Neural crest cell (in vitro differentiated cells): Measurements from ENCODE around the gene SND1. TPM values are rescaled to one million over a fixed set of nuclear protein-coding genes. Genes with fewer than 3 reads are reported as not detected.

Experiments
- DNase-seq: peaks from one replicate; pipeline ENCODE4 v3.0.0; 2021; ENCODE audit warnings: low read depth, mixed read lengths, low spot score
- H3K27ac Mint-ChIP-seq: one replicate; pipeline ENCODE4 v1.8.0; 2021; ENCODE audit warnings: mild to moderate bottlenecking, mixed read lengths; ENCODE audit not compliant: unreplicated experiment
- H3K27me3 Mint-ChIP-seq: 2 replicates; pipeline ENCODE4 v1.8.0; 2021; ENCODE audit warnings: low read depth, mild to moderate bottlenecking, mixed read lengths
- H3K36me3 Mint-ChIP-seq: 2 replicates; pipeline ENCODE4 v1.8.0; 2021; ENCODE audit warnings: low read depth, mild to moderate bottlenecking, mixed read lengths
- H3K4me1 Mint-ChIP-seq: 2 replicates; pipeline ENCODE4 v1.8.0; 2021; ENCODE audit warnings: mixed read lengths
- H3K4me3 Mint-ChIP-seq: one replicate; pipeline ENCODE4 v1.8.0; 2021; ENCODE audit warnings: mild to moderate bottlenecking, mixed read lengths
- H3K9me3 Mint-ChIP-seq: 2 replicates; pipeline ENCODE4 v1.8.0; 2021; ENCODE audit warnings: mixed read lengths
- CTCF ChIP-seq: fragments of 200-600 bp; sonication (generic); conservative IDR thresholded peaks from 2 replicates; pipeline ENCODE4 v1.5.0; 2021; ENCODE audit warnings: antibody characterized with exemption, mild to moderate bottlenecking
- microRNA-seq: library from miRNA; unstranded; fragments of <30 nt; microRNA quantifications from one replicate; pipeline ENCODE4, GENCODE V29; 2020
- total RNA-seq: library from RNA; stranded (reverse); gene quantifications from 2 replicates; pipeline ENCODE4 v1.2.1, GENCODE V29; 2021

SND1 gene
- total RNA-seq, 1 donor from 2014 or later, result 184 TPM

- no peak for DNase-seq
- no peak overlapping the region for H3K4me3 Mint-ChIP-seq
- peaks cover 59% of the 10 kb centered on the region for H3K27me3 Mint-ChIP-seq
- H3K4me1 Mint-ChIP-seq, result peaks cover 8% of the 10 kb centered on the region
- H3K9me3 Mint-ChIP-seq, result peaks cover 2% of the 10 kb centered on the region
- TF ChIP-seq CTCF, result no peak
- no peak overlapping the region for H3K27ac Mint-ChIP-seq
- no peaks in the 10 kb centered on the region for H3K36me3 Mint-ChIP-seq
These were observed 487.4 kb downstream of the SND1 start for GRCh38 chr7:128139406-128139805.

- no peak for TF ChIP-seq CTCF
- H3K4me3 Mint-ChIP-seq, result no peak overlapping the region
- H3K4me1 Mint-ChIP-seq, result no peaks in the 10 kb centered on the region
- no peak overlapping the region for H3K27ac Mint-ChIP-seq
- no peak for DNase-seq
- H3K9me3 Mint-ChIP-seq, result peaks cover 2% of the 10 kb centered on the region
- H3K36me3 Mint-ChIP-seq, result no peaks in the 10 kb centered on the region
- peaks cover 55% of the 10 kb centered on the region for H3K27me3 Mint-ChIP-seq
These were observed 489.7 kb downstream of the SND1 start for GRCh38 chr7:128141683-128142195.

Small RNA genes lying within 50 kb of the gene (microRNA-seq; reads per million reads assigned to microRNA genes)
- gene MIR593, result not detected

Other genes with a start within 250 kb of the SND1 start
- gene GCC1, start 66.6 kb upstream of the SND1 start, total RNA-seq, result 15.3 and 16.4 TPM in 2 replicates
- gene ARF5, start 63.8 kb upstream of the SND1 start, total RNA-seq, result 151 and 160 TPM in 2 replicates
- 1.4 and 2.0 TPM in 2 replicates for gene FSCN3, start 58.5 kb upstream of the SND1 start, total RNA-seq
- not detected in 2 replicates for gene PAX4, start 34.1 kb upstream of the SND1 start, total RNA-seq